ENCODE results near the gene PRKN. TPM values are rescaled to one million over a fixed set of nuclear protein-coding genes. Genes with fewer than 3 reads are reported as not detected.

Gene PRKN
- total RNA-seq, 4 donors from 2014 or later = 4.4 to 669 (median 10.5) TPM

GRCh38 chr6:161548713-161549296 is 1178.8 kb downstream of the PRKN start:
- no peak for DNase-seq

GRCh38 chr6:161547617-161548016 is 1179.9 kb downstream of the PRKN start:
- H3K36me3 ChIP-seq = no peaks in the 10 kb centered on the region
- no peak overlapping the region for H3K4me3 ChIP-seq
- no peaks in the 10 kb centered on the region for H3K9me3 ChIP-seq
- no peaks in the 10 kb centered on the region for H3K4me1 ChIP-seq
- TF ChIP-seq POLR2A (IDR thresholded peaks at IDR 0.05) (no peak), CTCF (IDR thresholded peaks at IDR 0.05) (no peak)
- H3K27ac ChIP-seq = no peak overlapping the region
- H3K27me3 ChIP-seq = no peaks in the 10 kb centered on the region
- no peak for DNase-seq

More at GRCh38 chr6:161548713-161549296, 1178.8 kb downstream of the PRKN start:
- Histone ChIP-seq H3K4me1 (no peaks in the 10 kb centered on the region), H3K4me3 (no peak overlapping the region), H3K36me3 (no peaks in the 10 kb centered on the region), H3K27ac (no peak overlapping the region), H3K9me3 (no peaks in the 10 kb centered on the region), H3K27me3 (no peaks in the 10 kb centered on the region)
- no peak for TF ChIP-seq POLR2A (IDR thresholded peaks at IDR 0.05)
- no peak for TF ChIP-seq CTCF (IDR thresholded peaks at IDR 0.05)

GRCh38 chr6:161546632-161547031 is 1180.9 kb downstream of the PRKN start:
- no peaks in the 10 kb centered on the region for H3K9me3 ChIP-seq
- no peaks in the 10 kb centered on the region for H3K36me3 ChIP-seq
- H3K4me3 ChIP-seq = no peak overlapping the region
- DNase-seq = no peak
- H3K4me1 ChIP-seq = no peaks in the 10 kb centered on the region
- TF ChIP-seq CTCF (IDR thresholded peaks at IDR 0.05) (no peak), POLR2A (IDR thresholded peaks at IDR 0.05) (no peak)
- H3K27ac ChIP-seq = no peak overlapping the region
- H3K27me3 ChIP-seq = no peaks in the 10 kb centered on the region

- TF ChIP-seq CTCF (IDR thresholded peaks at IDR 0.05) (no peak), POLR2A (IDR thresholded peaks at IDR 0.05) (no peak)
- Histone ChIP-seq H3K4me3 (no peak overlapping the region), H3K36me3 (no peaks in the 10 kb centered on the region), H3K9me3 (no peaks in the 10 kb centered on the region), H3K27me3 (no peaks in the 10 kb centered on the region), H3K4me1 (no peaks in the 10 kb centered on the region), H3K27ac (no peak overlapping the region)
- DNase-seq = no peak
Measured at GRCh38 chr6:161545741-161546140, 1181.8 kb downstream of the PRKN start.

- no peaks in the 10 kb centered on the region for H3K27me3 ChIP-seq
- no peak overlapping the region for H3K4me3 ChIP-seq
- no peaks in the 10 kb centered on the region for H3K9me3 ChIP-seq
- H3K36me3 ChIP-seq = no peaks in the 10 kb centered on the region
- H3K4me1 ChIP-seq = no peaks in the 10 kb centered on the region
- no peak for TF ChIP-seq CTCF (IDR thresholded peaks at IDR 0.05)
- no peak for TF ChIP-seq POLR2A (IDR thresholded peaks at IDR 0.05)
- DNase-seq = no peak
- H3K27ac ChIP-seq = no peak overlapping the region
Measured at GRCh38 chr6:161544801-161545480, 1182.6 kb downstream of the PRKN start.
